SKM-1 (cell line): ENCODE measurements around the gene MYBPH.

ENCODE experiments used
- DNase-seq: peaks from one replicate; lab custom pipeline; 2025; ENCODE audit not compliant: unreplicated experiment; lab: John Stamatoyannopoulos, UW

Gene MYBPH

GRCh38 chr1:203180611-203181330 lies 5.1 kb upstream of the MYBPH start:
- DNase-seq, result no peak

GRCh38 chr1:203179667-203180005 lies 4.0 kb upstream of the MYBPH start:
- DNase-seq, result no peak

DNA sequence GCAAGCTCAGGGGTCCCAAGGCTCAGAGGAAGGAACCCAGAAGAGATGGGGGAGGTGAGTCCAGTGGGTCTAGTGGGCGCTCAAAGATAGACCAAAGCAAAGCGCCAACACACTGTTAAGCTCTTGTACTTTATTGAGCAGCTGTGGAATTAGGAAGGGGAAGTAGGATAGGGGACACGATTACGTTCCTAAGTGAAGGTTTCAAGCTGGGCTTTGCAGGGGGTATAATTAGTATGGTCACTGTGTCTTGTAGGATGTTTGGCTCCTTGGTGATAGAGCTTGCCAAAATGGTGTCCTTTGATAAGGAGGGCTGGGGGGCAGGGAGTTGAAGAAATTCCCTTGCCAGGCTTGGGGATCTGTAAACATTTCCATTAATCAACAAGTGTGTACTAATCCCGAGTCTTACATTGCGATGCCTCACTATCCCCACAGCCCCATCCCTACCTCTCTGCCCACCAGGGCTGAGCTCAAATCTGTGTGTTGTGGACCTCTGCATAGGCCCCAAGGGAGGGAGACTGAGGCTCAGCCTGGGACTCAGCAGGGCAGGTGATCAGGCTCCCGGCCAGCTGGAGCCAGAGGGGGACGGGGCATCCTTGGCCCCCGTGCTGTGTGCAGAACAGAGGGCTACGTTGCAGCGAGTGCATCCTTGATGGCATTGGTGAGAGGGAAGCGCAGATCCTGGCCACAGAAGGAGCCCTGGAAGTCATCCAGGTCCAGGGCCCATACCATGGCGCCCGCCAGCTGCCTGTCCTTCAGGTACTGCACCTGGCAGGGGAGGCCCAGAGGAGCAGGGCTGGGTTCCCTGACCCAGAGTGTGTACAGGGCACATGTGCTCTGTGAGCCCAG lies 3.4 kb upstream of the MYBPH start:
- no peak for DNase-seq

- DNase-seq, result no peak
Measured at GRCh38 chr1:203178083-203178482, 2.5 kb upstream of the MYBPH start.

DNA sequence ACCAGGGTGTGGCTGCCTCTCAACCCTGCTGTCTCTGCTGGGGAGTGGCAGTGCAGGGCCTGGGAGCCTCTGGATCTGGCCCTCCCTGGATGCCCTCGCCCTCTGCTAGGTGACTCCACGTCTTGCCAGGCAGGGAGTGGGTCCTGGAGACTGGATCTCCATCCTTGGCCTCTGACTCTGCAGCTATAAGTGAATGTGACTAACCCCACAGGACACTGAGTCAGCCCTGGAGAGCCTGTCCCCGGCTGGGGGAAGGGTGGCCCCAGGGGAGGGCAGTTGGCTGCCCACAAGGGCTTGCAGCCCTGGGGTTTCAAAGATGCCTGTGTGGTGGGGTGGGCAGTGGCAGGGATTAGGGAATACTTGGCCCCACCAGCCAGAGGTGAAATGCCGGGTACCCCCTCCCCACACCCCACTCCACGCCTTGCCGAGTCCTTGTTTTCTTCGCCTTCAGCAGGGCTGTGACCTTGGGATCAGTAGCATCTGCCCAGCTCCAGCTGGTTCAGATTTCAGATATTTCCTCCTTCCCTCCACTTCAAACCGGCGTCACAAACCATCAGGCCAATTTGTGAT lies 1.9 kb upstream of the MYBPH start:
- no peak for DNase-seq

GRCh38 chr1:203177036-203177405 lies 1.4 kb upstream of the MYBPH start:
- DNase-seq, result no peak

DNA sequence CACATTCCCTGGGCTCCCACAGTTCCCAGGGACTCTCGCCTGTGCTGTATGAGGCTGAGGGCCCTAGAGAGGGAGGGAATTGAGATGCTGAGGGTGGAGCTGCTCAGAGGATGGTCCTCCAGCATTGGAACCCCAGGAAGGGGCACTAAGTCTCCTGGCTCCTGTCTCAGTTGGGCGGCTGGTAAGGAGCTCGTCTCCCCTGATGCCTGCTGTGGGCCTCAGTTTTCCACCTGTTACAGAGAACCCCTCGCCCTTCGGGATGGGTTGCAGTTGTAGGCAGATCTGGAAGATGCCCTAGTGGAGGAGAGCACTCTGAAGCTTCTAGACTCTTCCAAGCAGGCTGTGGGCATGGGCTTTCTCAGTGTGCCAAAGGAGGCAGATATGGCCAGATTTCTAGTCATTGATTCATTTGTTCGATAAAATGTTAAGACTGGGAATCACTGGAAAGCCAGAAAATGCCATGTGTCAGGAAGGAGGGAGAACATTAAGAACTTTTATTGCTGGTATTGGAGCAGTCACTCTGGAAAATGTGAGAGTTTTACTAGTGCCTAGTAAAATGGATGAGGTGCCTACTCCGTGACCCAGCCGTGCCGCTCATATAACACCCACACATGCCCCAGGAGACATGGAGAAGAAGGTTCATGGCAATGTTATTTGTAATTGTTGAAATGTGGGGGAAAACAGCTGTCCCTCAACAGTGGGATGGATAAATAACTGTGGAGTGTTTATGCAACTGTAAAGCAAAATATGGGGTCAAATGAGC lies 828 bp upstream of the MYBPH start:
- DNase-seq, result no peak

DNA sequence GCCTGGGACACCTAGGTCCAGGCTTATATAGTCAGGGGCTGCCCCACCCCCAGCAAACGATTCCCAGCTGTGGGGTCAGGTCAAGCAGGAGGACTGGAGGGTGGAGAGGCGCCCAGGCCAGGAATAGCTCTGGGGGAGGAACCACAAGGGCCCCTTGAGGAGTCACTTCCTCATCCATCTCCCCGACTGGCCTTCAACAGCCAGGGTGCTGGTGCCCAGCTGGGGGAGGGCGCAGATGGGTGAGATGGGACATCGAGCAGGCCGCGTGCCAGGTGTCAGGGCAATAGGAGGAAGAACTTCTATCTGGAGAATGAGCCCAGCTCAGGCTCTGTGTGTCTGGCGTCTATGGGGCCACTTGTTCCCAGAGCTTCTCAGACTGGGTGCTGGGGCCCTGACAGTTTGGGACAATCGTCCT lies 208 bp upstream of the MYBPH start:
- peak; percentile 91 for DNase-seq

- DNase-seq, result no peak
Measured at GRCh38 chr1:203174324-203174985, 1.2 kb downstream of the MYBPH start.

GRCh38 chr1:203173566-203173965 lies 2.1 kb downstream of the MYBPH start:
- DNase-seq, result no peak

GRCh38 chr1:203173011-203173555 lies 2.5 kb downstream of the MYBPH start:
- no peak for DNase-seq

GRCh38 chr1:203172184-203173010 lies 3.2 kb downstream of the MYBPH start:
- DNase-seq, result peak; percentile 34

- no peak for DNase-seq
Measured at GRCh38 chr1:203171341-203172183, 4.1 kb downstream of the MYBPH start.

GRCh38 chr1:203170625-203171330 lies 4.8 kb downstream of the MYBPH start:
- no peak for DNase-seq

DNA sequence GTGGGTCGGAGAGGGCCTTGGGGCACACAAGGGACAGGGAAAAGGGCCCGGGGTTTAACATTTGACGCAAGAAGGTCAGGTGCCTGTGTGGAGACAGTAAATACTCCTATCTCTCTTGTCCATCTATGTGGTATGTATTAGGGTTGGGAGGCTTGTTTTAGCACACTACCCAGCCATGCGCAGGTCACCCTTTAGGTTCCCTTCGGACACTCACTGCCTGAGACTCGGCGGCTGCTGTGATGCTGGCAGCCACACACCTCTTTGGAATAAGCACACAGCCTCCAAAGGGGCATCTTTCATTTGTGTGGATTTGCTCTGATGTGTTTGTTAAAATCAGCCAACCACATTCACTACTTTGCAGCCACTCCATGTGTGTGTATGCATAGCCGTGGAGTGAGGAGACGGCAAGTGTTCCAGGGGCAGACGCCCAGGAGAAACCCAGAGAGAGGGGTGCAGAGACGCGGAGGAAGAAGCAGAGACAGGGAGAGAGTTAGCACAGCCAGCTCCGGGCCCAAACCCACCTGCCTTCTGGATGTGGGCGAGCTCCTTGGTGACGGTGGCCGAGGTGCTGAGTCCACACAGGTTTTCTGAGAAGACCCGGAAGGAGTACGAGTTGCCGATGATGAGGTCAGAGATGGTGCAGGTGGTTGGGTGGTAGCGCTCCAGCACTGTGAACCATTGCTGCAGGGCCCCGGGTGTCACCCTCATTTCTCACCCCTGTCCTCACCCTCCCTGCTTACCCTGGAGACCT lies 5.7 kb downstream of the MYBPH start:
- no peak for DNase-seq

GRCh38 chr1:203168991-203169390 lies 6.6 kb downstream of the MYBPH start:
- DNase-seq, result no peak

DNA sequence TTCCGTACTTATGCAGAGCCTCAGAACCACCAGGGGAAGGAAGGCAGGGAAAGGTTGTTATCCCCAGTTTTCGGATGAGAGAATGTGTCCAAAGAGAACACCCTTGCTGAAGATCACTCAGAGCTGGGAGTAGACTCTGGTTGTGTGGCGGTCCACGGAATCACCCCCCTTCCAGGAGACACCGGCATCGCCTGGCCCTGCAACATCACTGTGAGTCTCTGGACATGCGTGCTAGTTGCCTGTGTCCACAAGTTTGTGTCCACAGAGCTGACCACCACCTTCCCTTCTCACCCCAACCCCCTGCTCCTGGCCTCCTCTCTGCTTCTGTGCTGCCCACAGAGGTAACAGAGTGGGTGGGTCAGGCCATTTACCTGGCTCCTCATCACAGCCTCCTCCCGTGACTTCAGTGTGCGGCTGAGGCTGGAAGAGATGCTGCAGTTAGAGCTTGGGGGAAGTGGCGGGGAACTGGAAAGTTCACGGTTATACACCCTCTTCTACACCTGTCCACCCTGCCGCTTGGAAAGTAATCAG lies 7.3 kb downstream of the MYBPH start:
- no peak for DNase-seq

- no peak for DNase-seq
Measured at GRCh38 chr1:203167913-203168200, 7.8 kb downstream of the MYBPH start.
